HepG2 (cell line): ENCODE results near the gene RPS6KL1. TPM values are rescaled to one million over a fixed set of nuclear protein-coding genes. Genes with fewer than 3 reads are reported as not detected.

ENCODE experiments used
- ATAC-seq: fragments of 200-7000 bp; cut with Tn5 transposase; 3 replicates; pipeline ENCODE4 v1.9.1; 2020; ENCODE audit warnings: mild to moderate bottlenecking, moderate library complexity
- BruUV-seq: library from RNA; stranded (reverse); fragments of 400-500 nt; replicated peaks from 2 replicates; lab custom pipeline; 2021; lab: Mats Ljungman, UMichigan
- CTCF ChIA-PET: fragments of 300-600 bp; formaldehyde crosslinking; extraction: SDS; loops from one replicate; lab custom pipeline; 2021; ENCODE audit warnings: low total read pairs, inconsistent platforms, low intra/inter-chr PET ratio; lab: Yijun Ruan, JAX
- POLR2A ChIA-PET: fragments of 350-600 bp; sonication (Branson Sonifier 250); formaldehyde crosslinking; loops from one replicate; lab custom pipeline; 2020; ENCODE audit warnings: antibody characterized with exemption, inconsistent platforms; lab: Yijun Ruan, JAX
- DNase-seq: peaks from one replicate; pipeline ENCODE4 v3.0.0-alpha.2; 2015; ENCODE audit warnings: low spot score
- FAIRE-seq: peaks from 3 replicates; lab custom pipeline; 2011; peaks lifted over from hg19 to GRCh38; lab: Jason Lieb, UNC
- H2AFZ ChIP-seq: one replicate; pipeline ENCODE4 v1.6.1; 2011; ENCODE audit warnings: low read length, inconsistent platforms
- H3K27ac ChIP-seq: fragments of 300-600 bp; 3 replicates; pipeline ENCODE4 v1.8.0; 2011; ENCODE audit warnings: mixed run types, mild to moderate bottlenecking, mixed read lengths, low read length, inconsistent platforms; ENCODE audit not compliant: insufficient read depth; ENCODE audit errors: extremely low read length
- H3K27me3 ChIP-seq, 2 experiments: fragments of 200-600 bp in 1 of 2; 2 replicates in 1 of 2; 3 replicates in 1 of 2; pipeline versions ENCODE4 v1.6.0 to v1.8.0; 2011; ENCODE audit warnings: low read length in 2 of 2, mild to moderate bottlenecking in 2 of 2, moderate library complexity in 2 of 2, inconsistent platforms in 1 of 2; ENCODE audit not compliant: insufficient read depth in 2 of 2, control insufficient read depth in 1 of 2
- H3K36me3 ChIP-seq, 2 experiments: fragments of 200-600 bp in 1 of 2; replicated peaks in 1 of 2; 2 replicates in 1 of 2; 3 replicates in 1 of 2; pipeline versions ENCODE4 v1.5.1 to v1.8.0; 2011; ENCODE audit warnings: low read length in 2 of 2, inconsistent platforms in 1 of 2; ENCODE audit not compliant: insufficient read depth in 2 of 2, control insufficient read depth in 1 of 2
- H3K4me1 ChIP-seq: 2 replicates; pipeline ENCODE4 v1.5.1; 2012; ENCODE audit warnings: low read length, inconsistent platforms; ENCODE audit not compliant: insufficient read depth
- H3K4me2 ChIP-seq: 2 replicates; pipeline ENCODE4 v1.6.0; 2011; ENCODE audit warnings: low read depth, low read length, inconsistent platforms
- H3K4me3 ChIP-seq, 3 experiments: fragments of 200-600 bp in 1 of 3; sonication (generic), shearing (Covaris generic) in 1 of 3; replicated peaks in 1 of 3; 2 replicates each; pipeline ENCODE4 v1.5.1; 2011 to 2016; ENCODE audit warnings: low read length in 3 of 3, inconsistent platforms in 2 of 3, low read depth in 2 of 3, mild to moderate bottlenecking in 2 of 3, control low read depth in 1 of 3, mixed read lengths in 1 of 3; ENCODE audit not compliant: insufficient read depth in 1 of 3
- H3K79me2 ChIP-seq: one replicate; pipeline ENCODE4 v1.6.1; 2011; ENCODE audit warnings: low read length, inconsistent platforms; ENCODE audit not compliant: insufficient read depth
- H3K9ac ChIP-seq: 2 replicates; pipeline ENCODE4 v1.6.0; 2011; ENCODE audit warnings: mild to moderate bottlenecking, low read depth, low read length, inconsistent platforms; ENCODE audit not compliant: insufficient read depth
- H3K9me3 ChIP-seq: 2 replicates; pipeline ENCODE4 v1.5.1; 2012; ENCODE audit warnings: mild to moderate bottlenecking, low read length
- H4K20me1 ChIP-seq: 2 replicates; pipeline ENCODE4 v1.6.0; 2011; ENCODE audit warnings: inconsistent platforms, mild to moderate bottlenecking, low read length, moderate library complexity; ENCODE audit not compliant: insufficient read depth
- CAMTA2 ChIP-seq: sonication (generic); formaldehyde crosslinking; IDR thresholded peaks from 2 replicates; pipeline ENCODE4 v1.4.0; 2020; ENCODE audit warnings: mild to moderate bottlenecking, missing genetic modification reagents, borderline replicate concordance
- DNMT3B ChIP-seq: conservative IDR thresholded peaks from 2 replicates; pipeline ENCODE4 v1.6.1; 2016; ENCODE audit warnings: missing biosample characterization, control low read depth
- FOSL1 ChIP-seq: sonication (generic); formaldehyde crosslinking; IDR thresholded peaks from 2 replicates; pipeline ENCODE4 v1.9.0; 2021; ENCODE audit warnings: missing genetic modification reagents, borderline replicate concordance
- GATAD2A ChIP-seq: IDR thresholded peaks from 2 replicates; pipeline ENCODE4 v1.6.1; 2016
- KDM1A ChIP-seq: IDR thresholded peaks from 2 replicates; pipeline ENCODE4 v1.6.1; 2016; ENCODE audit warnings: missing compliant biosample characterization
- KLF9 ChIP-seq: IDR thresholded peaks from 2 replicates; pipeline ENCODE4 v1.6.1; 2016; ENCODE audit warnings: low read depth
- NCOR1 ChIP-seq: fragments of 200-600 bp; sonication (generic); IDR thresholded peaks from 2 replicates; pipeline ENCODE4 v1.7.0; 2017; ENCODE audit warnings: antibody characterized with exemption, low read length, borderline replicate concordance
- POLR2AphosphoS2 ChIP-seq: IDR thresholded peaks from 2 replicates; pipeline ENCODE4 v1.6.1; 2011; ENCODE audit warnings: low read depth, low read length, improper control_type of control experiment
- REL ChIP-seq: sonication (generic); formaldehyde crosslinking; conservative IDR thresholded peaks from 2 replicates; pipeline ENCODE4 v1.8.0; 2022; ENCODE audit warnings: mild to moderate bottlenecking, missing genetic modification reagents, moderate library complexity
- SPEN ChIP-seq: sonication (generic); formaldehyde crosslinking; IDR thresholded peaks from 2 replicates; pipeline ENCODE4 v1.5.1; 2020; ENCODE audit warnings: low read depth, mild to moderate bottlenecking, missing genetic modification reagents
- ZNF207 ChIP-seq: fragments of 450-650 bp; IDR thresholded peaks from 2 replicates; pipeline ENCODE4 v1.6.1; 2016; ENCODE audit warnings: antibody characterized with exemption, borderline replicate concordance
- ZNF343 ChIP-seq: sonication (generic); formaldehyde crosslinking; IDR thresholded peaks from 2 replicates; pipeline ENCODE4 v1.4.0; 2020; ENCODE audit warnings: mild to moderate bottlenecking, missing genetic modification reagents
- ZNF839 ChIP-seq: sonication (generic); formaldehyde crosslinking; IDR thresholded peaks from 2 replicates; pipeline ENCODE4 v1.4.0; 2020; ENCODE audit warnings: missing genetic modification reagents, mild to moderate bottlenecking, borderline replicate concordance
- WGBS: methylation state at CpG from one replicate; pipeline ENCODE4 v1.1.6; 2017; ENCODE audit warnings: low lambda C conversion rate; 5-methylcytosine and 5-hydroxymethylcytosine counted together
- in situ Hi-C: cut with HindIII; loops from 2 replicates; pipeline ENCODE4 v1.10.0; 2017; ENCODE audit warnings: low pct_unique_long_range_greater_than_20kb; ENCODE audit not compliant: extremely low pct_ligation_motif_present
- intact Hi-C: fragments of 100-400 bp; cut with micrococcal nuclease; formaldehyde crosslinking; loops from one replicate; pipeline ENCODE4 v1.10.0; 2022; ENCODE audit not compliant: unreplicated experiment
- polyA plus RNA-seq, 8 experiments: library from polyadenylated mRNA; depleted of rRNA in 3 of 8; stranded (reverse) in 7 of 8; unstranded in 1 of 8; fragments of >200 nt; fragmentation: Illumina TruSeq in 4 of 8; extraction: Trizol in 4 of 8; gene quantifications; 2 replicates each; pipeline versions ENCODE4 v1.2.1 to v1.2.3, GENCODE V29; 2011 to 2016; ENCODE audit warnings: low read depth in 4 of 8, missing spikeins in 1 of 8, mixed read lengths in 1 of 8; ENCODE audit not compliant: insufficient read depth in 1 of 8
- total RNA-seq, 5 experiments: library from RNA; depleted of rRNA; stranded (reverse); fragments of >200 nt; fragmentation: Illumina TruSeq; extraction: Trizol; gene quantifications; 2 replicates each; pipeline ENCODE4 v1.2.3, GENCODE V29; 2016; ENCODE audit warnings: low read depth in 1 of 5
- TF ChIP-seq, protein P1 (sequence below): sonication (generic); formaldehyde crosslinking; IDR thresholded peaks from 2 replicates; pipeline ENCODE4 v1.5.1; 2020; ENCODE audit warnings: missing genetic modification reagents, mild to moderate bottlenecking, borderline replicate concordance
- TF ChIP-seq, protein P2 (sequence below), 2 experiments: IDR thresholded peaks; 2 replicates each; pipeline ENCODE4 v1.6.1; 2011 to 2012; ENCODE audit warnings: low read length in 2 of 2, borderline replicate concordance in 1 of 2, low read depth in 1 of 2, mild to moderate bottlenecking in 1 of 2, moderate library complexity in 1 of 2

The RPS6KL1 gene
- total and polyA plus RNA-seq, 2 of the 13 experiments (the other 11 are each of a cell fraction or from before 2014, with no cell fraction given): 6.5 to 11.5 TPM

DNA sequence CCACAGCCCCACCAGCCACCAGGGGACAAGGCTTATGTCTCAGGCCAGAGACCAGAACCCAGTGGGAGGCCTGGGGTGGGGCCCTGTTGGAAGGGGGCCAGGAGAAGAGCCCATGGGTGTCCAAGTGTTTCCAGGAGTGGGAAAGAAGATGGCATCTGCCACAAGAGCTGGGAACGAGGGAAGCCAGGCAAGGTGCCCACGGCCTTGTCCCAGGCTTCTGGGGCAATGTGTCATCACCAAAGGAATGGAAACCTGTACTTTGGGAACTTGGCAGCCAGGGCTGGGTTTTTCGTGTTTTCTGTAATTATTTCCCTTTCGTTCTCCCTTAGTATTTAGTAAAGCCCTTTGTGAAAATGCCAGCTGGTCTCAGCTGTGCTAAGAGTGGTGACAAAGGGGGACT, 37.7 kb upstream of the RPS6KL1 start:
- TF ChIP-seq CAMTA2 (no peak), SPEN (no peak), ZNF343 (no peak), NCOR1 (no peak), KLF9 (CRISPR knock-in tag) (no peak), POLR2AphosphoS2 (no peak), FOSL1 (CRISPR knock-in tag) (no peak)
- intact Hi-C loops (no loop called here), in situ Hi-C loops (no loop called here)
- ATAC-seq (no peak), FAIRE-seq (no peak), DNase-seq (no peak)
- peaks cover 43% of the 10 kb centered on the region for H3K4me1 ChIP-seq
- H4K20me1 ChIP-seq: no peaks in the 10 kb centered on the region
- no peaks in the 10 kb centered on the region for H3K79me2 ChIP-seq
- no peak overlapping the region for H3K4me3 ChIP-seq
- H2AFZ ChIP-seq: no peak overlapping the region
- H3K9me3 ChIP-seq: no peaks in the 10 kb centered on the region
- no peak overlapping the region for H3K9ac ChIP-seq
- H3K4me2 ChIP-seq: no peak overlapping the region
- POLR2A ChIA-PET: interaction anchor here (1.0 kb wide), 1 partner anchor 9 kb away, joined by 4 read pairs; no protein-coding TSS in a partner anchor
- H3K27me3 ChIP-seq: peaks cover 3 to 32% of the 10 kb centered on the region in 2 experiments; a peak in 3 of 5 replicates
- 38% methylated on average over 4 of the region's 4 CpGs for WGBS
- no TSS peak for BruUV-seq
- H3K36me3 ChIP-seq: no peaks in the 10 kb centered on the region
- no peak overlapping the region for H3K27ac ChIP-seq
- CTCF ChIA-PET: no interaction called here

DNA sequence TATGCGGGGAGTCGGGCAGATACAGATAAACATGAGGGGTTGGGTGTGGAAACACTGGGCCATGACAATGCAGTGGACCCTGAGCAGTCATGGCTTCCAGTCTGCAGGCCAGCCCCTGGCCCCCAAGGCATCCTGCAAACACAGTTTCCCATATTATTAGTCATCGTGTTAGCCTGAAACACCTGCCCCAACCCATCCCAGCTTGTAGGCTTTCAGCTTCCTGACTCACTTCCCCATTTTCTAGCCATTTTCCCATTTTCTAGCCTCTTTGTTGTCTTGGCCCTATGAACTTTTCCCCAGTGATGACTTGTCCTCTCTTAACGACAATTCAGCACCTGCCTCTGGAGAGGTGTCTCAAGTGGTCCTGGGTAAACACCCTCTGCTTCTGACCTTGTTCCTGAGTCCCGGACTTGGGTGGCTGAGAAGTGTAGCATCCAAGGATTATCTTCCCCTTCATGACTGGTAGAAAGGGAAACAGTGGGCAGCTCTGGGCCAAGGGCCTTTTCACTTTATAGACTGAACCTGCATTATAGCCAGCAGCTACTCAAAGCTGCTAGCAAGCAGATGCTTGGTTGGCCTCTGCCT, 36.6 kb upstream of the RPS6KL1 start:
- Histone ChIP-seq H4K20me1 (no peaks in the 10 kb centered on the region), H3K4me2 (no peak overlapping the region), H3K9me3 (no peaks in the 10 kb centered on the region), H3K9ac (no peak overlapping the region), H3K4me1 (peaks cover 43% of the 10 kb centered on the region), H3K4me3 (no peak overlapping the region), H3K79me2 (no peaks in the 10 kb centered on the region), H2AFZ (no peak overlapping the region), H3K27ac (no peak overlapping the region), H3K27me3 (peaks cover 3 to 26% of the 10 kb centered on the region in 2 experiments; a peak in 3 of 5 replicates), H3K36me3 (no peaks in the 10 kb centered on the region)
- WGBS: 37% methylated on average over 5 of the region's 5 CpGs
- CTCF ChIA-PET: no interaction called here
- POLR2A ChIA-PET: interaction anchor here (1.0 kb wide), 1 partner anchor 8 kb away, joined by 4 read pairs; no protein-coding TSS in a partner anchor
- no peak for FAIRE-seq
- ATAC-seq: no peak
- BruUV-seq: no TSS peak
- intact Hi-C loops (no loop called here), in situ Hi-C loops (no loop called here)
- no peak for DNase-seq
- TF ChIP-seq KDM1A: no peak
- no peak for TF ChIP-seq REL
- TF ChIP-seq ZNF839 (CRISPR knock-in tag): no peak
- TF ChIP-seq, protein P1, sequence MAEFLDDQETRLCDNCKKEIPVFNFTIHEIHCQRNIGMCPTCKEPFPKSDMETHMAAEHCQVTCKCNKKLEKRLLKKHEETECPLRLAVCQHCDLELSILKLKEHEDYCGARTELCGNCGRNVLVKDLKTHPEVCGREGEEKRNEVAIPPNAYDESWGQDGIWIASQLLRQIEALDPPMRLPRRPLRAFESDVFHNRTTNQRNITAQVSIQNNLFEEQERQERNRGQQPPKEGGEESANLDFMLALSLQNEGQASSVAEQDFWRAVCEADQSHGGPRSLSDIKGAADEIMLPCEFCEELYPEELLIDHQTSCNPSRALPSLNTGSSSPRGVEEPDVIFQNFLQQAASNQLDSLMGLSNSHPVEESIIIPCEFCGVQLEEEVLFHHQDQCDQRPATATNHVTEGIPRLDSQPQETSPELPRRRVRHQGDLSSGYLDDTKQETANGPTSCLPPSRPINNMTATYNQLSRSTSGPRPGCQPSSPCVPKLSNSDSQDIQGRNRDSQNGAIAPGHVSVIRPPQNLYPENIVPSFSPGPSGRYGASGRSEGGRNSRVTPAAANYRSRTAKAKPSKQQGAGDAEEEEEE (CRISPR knock-in tag): no peak
- no peak for TF ChIP-seq GATAD2A (CRISPR knock-in tag)
- TF ChIP-seq DNMT3B: no peak
- TF ChIP-seq, protein P2, sequence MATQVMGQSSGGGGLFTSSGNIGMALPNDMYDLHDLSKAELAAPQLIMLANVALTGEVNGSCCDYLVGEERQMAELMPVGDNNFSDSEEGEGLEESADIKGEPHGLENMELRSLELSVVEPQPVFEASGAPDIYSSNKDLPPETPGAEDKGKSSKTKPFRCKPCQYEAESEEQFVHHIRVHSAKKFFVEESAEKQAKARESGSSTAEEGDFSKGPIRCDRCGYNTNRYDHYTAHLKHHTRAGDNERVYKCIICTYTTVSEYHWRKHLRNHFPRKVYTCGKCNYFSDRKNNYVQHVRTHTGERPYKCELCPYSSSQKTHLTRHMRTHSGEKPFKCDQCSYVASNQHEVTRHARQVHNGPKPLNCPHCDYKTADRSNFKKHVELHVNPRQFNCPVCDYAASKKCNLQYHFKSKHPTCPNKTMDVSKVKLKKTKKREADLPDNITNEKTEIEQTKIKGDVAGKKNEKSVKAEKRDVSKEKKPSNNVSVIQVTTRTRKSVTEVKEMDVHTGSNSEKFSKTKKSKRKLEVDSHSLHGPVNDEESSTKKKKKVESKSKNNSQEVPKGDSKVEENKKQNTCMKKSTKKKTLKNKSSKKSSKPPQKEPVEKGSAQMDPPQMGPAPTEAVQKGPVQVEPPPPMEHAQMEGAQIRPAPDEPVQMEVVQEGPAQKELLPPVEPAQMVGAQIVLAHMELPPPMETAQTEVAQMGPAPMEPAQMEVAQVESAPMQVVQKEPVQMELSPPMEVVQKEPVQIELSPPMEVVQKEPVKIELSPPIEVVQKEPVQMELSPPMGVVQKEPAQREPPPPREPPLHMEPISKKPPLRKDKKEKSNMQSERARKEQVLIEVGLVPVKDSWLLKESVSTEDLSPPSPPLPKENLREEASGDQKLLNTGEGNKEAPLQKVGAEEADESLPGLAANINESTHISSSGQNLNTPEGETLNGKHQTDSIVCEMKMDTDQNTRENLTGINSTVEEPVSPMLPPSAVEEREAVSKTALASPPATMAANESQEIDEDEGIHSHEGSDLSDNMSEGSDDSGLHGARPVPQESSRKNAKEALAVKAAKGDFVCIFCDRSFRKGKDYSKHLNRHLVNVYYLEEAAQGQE (IDR thresholded peaks at IDR 0.05; ENCODE audit: borderline replicate concordance in 1 of 2, low read depth in 1 of 2, low read length in 2 of 2): no peak
- TF ChIP-seq ZNF207: no peak
